ENCODE data around the gene CPVL. TPM values are rescaled to one million over a fixed set of nuclear protein-coding genes. Genes with fewer than 3 reads are reported as not detected.
A peak's percentile ranks its signal among the peaks of the same experiment; 100 is the strongest.

CPVL gene
- total and polyA plus RNA-seq, 2 experiments from 2014 or later = 30.6 to 95.2 TPM

GRCh38 chr7:29080803-29081202, 65.5 kb downstream of the CPVL start:
- no peak for TF ChIP-seq CTCF (IDR thresholded peaks at IDR 0.05; ENCODE audit: low read depth, low read length)
- no peaks in the 10 kb centered on the region for H3K27me3 ChIP-seq
- no peak overlapping the region for H3K4me3 ChIP-seq
- H3K36me3 ChIP-seq = no peaks in the 10 kb centered on the region
- H3K9me3 ChIP-seq (ENCODE audit: low read depth) = no peaks in the 10 kb centered on the region
- H3K4me1 ChIP-seq (ENCODE audit: low read depth) = no peaks in the 10 kb centered on the region
- no peak for DNase-seq (ENCODE audit: low read depth in 1 of 2, low spot score in 1 of 2)
- H3K27ac ChIP-seq = no peak overlapping the region

GRCh38 chr7:29078311-29079260, 67.8 kb downstream of the CPVL start:
- no peak overlapping the region for H3K27ac ChIP-seq
- H3K27me3 ChIP-seq = no peaks in the 10 kb centered on the region
- no peak overlapping the region for H3K4me3 ChIP-seq
- no peaks in the 10 kb centered on the region for H3K4me1 ChIP-seq (ENCODE audit: low read depth)
- H3K36me3 ChIP-seq = no peaks in the 10 kb centered on the region
- TF ChIP-seq CTCF (IDR thresholded peaks at IDR 0.05; ENCODE audit: low read depth, low read length) = no peak
- no peak for DNase-seq (ENCODE audit: low read depth in 1 of 2, low spot score in 1 of 2)
- H3K9me3 ChIP-seq (ENCODE audit: low read depth) = no peaks in the 10 kb centered on the region

GRCh38 chr7:29077854-29078253, 68.5 kb downstream of the CPVL start:
- no peaks in the 10 kb centered on the region for H3K9me3 ChIP-seq (ENCODE audit: low read depth)
- H3K36me3 ChIP-seq = no peaks in the 10 kb centered on the region
- no peak for TF ChIP-seq CTCF (IDR thresholded peaks at IDR 0.05; ENCODE audit: low read depth, low read length)
- no peak overlapping the region for H3K4me3 ChIP-seq
- DNase-seq (ENCODE audit: low read depth in 1 of 2, low spot score in 1 of 2) = peak in 1 of 2 donors; percentile 40
- no peaks in the 10 kb centered on the region for H3K4me1 ChIP-seq (ENCODE audit: low read depth)
- no peaks in the 10 kb centered on the region for H3K27me3 ChIP-seq
- H3K27ac ChIP-seq = no peak overlapping the region

- no peak for DNase-seq (ENCODE audit: low read depth in 1 of 2, low spot score in 1 of 2)
- Histone ChIP-seq H3K9me3 (ENCODE audit: low read depth) (no peaks in the 10 kb centered on the region), H3K27me3 (no peaks in the 10 kb centered on the region), H3K4me1 (ENCODE audit: low read depth) (no peaks in the 10 kb centered on the region), H3K36me3 (no peaks in the 10 kb centered on the region), H3K27ac (no peak overlapping the region), H3K4me3 (no peak overlapping the region)
- no peak for TF ChIP-seq CTCF (IDR thresholded peaks at IDR 0.05; ENCODE audit: low read depth, low read length)
These were observed 69.2 kb downstream of the CPVL start for GRCh38 chr7:29077176-29077575.

- TF ChIP-seq CTCF (IDR thresholded peaks at IDR 0.05; ENCODE audit: low read depth, low read length) = no peak
- no peaks in the 10 kb centered on the region for H3K9me3 ChIP-seq (ENCODE audit: low read depth)
- no peaks in the 10 kb centered on the region for H3K4me1 ChIP-seq (ENCODE audit: low read depth)
- no peak overlapping the region for H3K27ac ChIP-seq
- no peak for DNase-seq (ENCODE audit: low read depth in 1 of 2, low spot score in 1 of 2)
- H3K27me3 ChIP-seq = no peaks in the 10 kb centered on the region
- no peaks in the 10 kb centered on the region for H3K36me3 ChIP-seq
- no peak overlapping the region for H3K4me3 ChIP-seq
These were observed 69.7 kb downstream of the CPVL start for GRCh38 chr7:29076631-29077030.

Measured in cardiac muscle cell (in vitro differentiated cells and primary cell).